ENCODE measurements around the gene EIF4EBP3.
A peak's percentile ranks its signal among the peaks of the same experiment; 100 is the strongest.

EIF4EBP3 gene

GRCh38 chr5:140540227-140540626 is 7.2 kb upstream of the EIF4EBP3 start:
- H3K4me3 ChIP-seq (ENCODE audit: low read length): no peak overlapping the region
- no peak for DNase-seq (ENCODE audit: low read depth)
- TF ChIP-seq CTCF (conservative IDR thresholded peaks at IDR 0.05; ENCODE audit: low read depth, low read length): no peak

DNA sequence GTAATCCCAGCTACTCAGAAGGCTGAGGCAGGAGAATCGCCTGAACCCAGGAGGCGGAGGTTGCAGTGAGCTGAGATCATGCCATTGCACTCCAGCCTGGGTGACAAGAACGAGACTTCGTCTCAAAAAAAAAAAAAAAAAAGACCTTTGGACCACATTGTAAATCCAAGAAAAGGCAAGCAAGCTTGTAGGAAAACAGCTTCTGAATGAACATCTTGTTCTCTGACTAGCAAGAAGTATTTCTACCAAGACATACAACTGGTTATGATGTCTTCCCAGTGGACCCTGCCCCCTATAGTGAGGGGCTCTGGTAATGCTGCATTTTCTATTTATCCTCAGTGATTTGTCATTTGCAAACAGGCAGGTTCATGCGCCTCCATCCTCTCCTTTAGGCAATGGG is 4.5 kb upstream of the EIF4EBP3 start:
- no peak for DNase-seq (ENCODE audit: low read depth)
- no peak for TF ChIP-seq CTCF (conservative IDR thresholded peaks at IDR 0.05; ENCODE audit: low read depth, low read length)
- H3K4me3 ChIP-seq (ENCODE audit: low read length): no peak overlapping the region

DNA sequence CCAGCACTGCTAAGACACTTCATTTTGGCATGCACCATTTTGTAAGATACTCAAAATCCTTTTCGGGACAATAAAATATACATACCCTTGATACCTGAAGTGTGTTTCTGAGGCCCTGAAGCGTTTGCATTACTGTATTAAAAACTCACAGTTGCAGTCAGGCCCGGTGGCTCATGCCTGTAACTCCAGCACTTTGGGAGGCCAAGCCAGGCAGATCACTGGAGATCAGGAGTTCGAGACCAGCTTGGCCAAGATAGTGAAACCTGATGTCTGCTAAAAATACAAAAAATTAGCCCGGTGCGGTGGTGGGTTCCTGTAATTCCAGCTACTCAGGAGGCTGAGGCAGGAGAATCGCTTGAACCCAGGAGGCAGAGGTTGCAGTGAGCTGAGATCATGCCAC is 2.5 kb upstream of the EIF4EBP3 start:
- DNase-seq (ENCODE audit: low read depth): no peak
- H3K4me3 ChIP-seq (ENCODE audit: low read length): no peak overlapping the region
- TF ChIP-seq CTCF (conservative IDR thresholded peaks at IDR 0.05; ENCODE audit: low read depth, low read length): no peak

DNA sequence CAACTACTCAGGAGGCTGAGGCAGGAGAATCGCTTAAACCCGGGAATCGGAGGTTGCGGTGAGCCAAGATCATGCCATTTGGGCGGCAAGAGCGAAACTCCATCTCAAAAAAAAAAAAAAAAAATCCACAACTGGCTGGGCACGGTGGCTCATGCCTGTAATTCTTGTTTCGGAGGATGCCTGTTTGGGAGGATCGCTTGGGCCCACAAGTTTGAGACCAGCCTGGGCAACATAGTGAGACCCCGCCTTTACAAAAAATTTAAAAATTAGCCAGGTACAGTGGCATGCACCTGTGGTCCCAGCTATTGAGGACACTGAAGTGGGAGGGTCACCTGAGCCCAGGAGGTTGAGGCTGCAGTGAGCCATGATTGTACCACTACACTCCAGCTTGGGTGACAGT is 1.9 kb upstream of the EIF4EBP3 start:
- TF ChIP-seq CTCF (conservative IDR thresholded peaks at IDR 0.05; ENCODE audit: low read depth, low read length): no peak
- DNase-seq (ENCODE audit: low read depth): no peak
- no peak overlapping the region for H3K4me3 ChIP-seq (ENCODE audit: low read length)

DNA sequence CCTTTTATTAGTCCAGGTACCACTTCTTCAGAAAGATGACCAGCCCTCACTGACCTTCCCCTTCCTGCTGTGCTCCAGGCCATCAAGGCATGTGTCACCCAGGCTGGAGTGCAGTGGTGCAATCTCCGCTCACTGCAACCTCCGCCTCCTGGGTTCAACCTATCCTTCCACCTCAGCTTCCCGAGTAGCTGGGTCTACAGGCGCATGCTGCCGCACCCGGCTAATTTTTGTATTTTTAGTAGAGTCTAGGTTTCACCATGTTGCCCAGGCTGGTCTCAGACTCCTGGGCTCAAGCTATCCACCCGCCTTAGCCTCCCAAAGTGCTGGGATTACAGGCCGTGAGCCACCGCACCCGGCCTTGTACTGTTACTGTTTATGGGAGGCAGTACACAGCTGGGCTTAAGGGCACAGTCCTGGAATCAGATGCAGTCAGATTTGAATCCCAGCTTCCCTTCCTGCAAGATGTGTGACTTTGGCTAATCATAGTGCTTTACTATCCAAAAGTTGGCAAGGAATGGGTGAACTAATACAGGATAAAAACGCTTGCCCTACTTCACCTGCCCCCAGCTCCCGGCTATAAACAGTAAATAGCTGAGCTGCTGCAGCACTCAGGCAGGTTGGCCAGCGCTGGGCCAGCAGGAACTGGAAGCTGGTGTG is 483 bp upstream of the EIF4EBP3 start:
- no peak for TF ChIP-seq CTCF (conservative IDR thresholded peaks at IDR 0.05; ENCODE audit: low read depth, low read length)
- no peak for DNase-seq (ENCODE audit: low read depth)
- H3K4me3 ChIP-seq (ENCODE audit: low read length): no peak overlapping the region

GRCh38 chr5:140548300-140548688 is 832 bp downstream of the EIF4EBP3 start:
- TF ChIP-seq CTCF (conservative IDR thresholded peaks at IDR 0.05; ENCODE audit: low read depth, low read length): no peak
- peak overlapping the region; percentile 51 for H3K4me3 ChIP-seq (ENCODE audit: low read length)
- no peak for DNase-seq (ENCODE audit: low read depth)

- TF ChIP-seq CTCF (conservative IDR thresholded peaks at IDR 0.05; ENCODE audit: low read depth, low read length): no peak
- H3K4me3 ChIP-seq (ENCODE audit: low read length): no peak overlapping the region
- no peak for DNase-seq (ENCODE audit: low read depth)
Measured at GRCh38 chr5:140548791-140549190, 1.3 kb downstream of the EIF4EBP3 start.

Data from retinal pigment epithelial cell (primary cell).